Activated CD4-positive, alpha-beta T cell treated with anti-CD3 and anti-CD28 coated beads for 4 hours (primary cell): ENCODE data around the gene FASTK.

Source experiments
- DNase-seq, 2 donors: peaks; one replicate each; pipeline ENCODE4 v3.0.0-alpha.2; 2020

The FASTK gene

GRCh38 chr7:151116603-151117440 lies 36.2 kb upstream of the FASTK start:
- DNase-seq: no peak

DNA sequence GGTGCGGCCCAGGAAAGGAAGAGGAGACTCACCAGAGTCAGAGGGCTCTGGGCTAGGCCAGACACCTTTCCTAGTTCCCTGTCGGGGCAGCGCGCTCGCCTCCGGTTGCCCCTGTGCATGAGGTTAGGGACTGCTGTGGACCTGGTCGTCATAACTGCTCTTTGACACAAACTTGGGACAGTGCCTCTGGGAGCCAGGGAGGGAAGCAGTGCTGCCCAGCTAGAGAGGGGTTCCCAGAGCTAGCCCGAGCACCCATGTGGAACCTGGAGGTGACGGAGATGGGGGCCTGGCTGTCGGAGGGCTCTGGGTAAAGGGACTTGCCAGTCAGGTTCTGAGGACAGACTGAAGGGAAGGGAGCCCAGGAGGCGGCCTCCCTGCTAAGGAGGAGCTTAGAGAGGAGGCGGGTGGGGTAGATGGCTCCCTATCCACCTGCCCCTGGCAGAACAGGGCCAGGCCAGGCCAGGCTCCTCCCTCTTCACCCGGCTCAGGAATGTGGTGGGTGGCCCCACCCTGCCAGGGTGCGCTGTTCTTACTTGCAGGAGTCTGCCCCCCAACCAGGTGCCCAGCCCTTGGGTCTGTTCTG lies 35.3 kb upstream of the FASTK start:
- DNase-seq: no peak

DNA sequence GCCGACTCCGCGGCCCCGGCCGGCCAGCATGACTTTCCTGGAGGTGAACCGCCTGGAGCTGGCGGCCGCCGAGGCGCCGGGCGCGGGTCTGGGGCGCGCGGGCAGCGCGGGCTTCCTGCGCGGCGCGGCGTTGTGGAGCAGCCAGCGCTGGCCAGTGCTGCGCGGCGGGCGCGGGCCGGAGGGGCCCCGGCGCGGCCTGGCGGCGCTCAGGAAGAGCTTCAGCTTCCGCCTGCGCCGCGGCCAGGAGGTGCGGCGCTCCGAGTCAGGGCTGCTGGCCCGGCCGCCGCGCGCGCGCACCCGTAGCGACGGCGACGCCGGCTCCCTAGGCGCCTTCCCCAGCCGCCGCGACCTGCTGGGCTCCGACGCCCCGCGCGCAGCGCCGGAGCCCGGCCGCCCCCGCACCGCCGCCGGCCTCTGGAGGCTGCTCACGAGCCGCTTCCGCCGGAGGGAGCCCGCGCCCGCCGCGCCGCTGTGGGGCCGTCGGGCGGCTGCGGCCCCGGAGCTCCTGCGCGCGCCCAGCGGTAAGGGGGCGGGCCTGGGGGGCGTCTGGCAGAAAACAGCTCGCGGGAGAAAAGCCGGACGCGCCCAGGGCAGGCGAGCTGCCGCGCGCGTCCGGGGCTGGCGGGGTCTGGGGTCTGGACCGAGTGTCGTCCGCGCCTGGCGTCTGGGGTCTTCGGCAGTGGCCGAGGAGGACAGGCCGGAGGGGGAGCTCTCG lies 34.7 kb upstream of the FASTK start:
- DNase-seq: peak; percentile 18 to 31

DNA sequence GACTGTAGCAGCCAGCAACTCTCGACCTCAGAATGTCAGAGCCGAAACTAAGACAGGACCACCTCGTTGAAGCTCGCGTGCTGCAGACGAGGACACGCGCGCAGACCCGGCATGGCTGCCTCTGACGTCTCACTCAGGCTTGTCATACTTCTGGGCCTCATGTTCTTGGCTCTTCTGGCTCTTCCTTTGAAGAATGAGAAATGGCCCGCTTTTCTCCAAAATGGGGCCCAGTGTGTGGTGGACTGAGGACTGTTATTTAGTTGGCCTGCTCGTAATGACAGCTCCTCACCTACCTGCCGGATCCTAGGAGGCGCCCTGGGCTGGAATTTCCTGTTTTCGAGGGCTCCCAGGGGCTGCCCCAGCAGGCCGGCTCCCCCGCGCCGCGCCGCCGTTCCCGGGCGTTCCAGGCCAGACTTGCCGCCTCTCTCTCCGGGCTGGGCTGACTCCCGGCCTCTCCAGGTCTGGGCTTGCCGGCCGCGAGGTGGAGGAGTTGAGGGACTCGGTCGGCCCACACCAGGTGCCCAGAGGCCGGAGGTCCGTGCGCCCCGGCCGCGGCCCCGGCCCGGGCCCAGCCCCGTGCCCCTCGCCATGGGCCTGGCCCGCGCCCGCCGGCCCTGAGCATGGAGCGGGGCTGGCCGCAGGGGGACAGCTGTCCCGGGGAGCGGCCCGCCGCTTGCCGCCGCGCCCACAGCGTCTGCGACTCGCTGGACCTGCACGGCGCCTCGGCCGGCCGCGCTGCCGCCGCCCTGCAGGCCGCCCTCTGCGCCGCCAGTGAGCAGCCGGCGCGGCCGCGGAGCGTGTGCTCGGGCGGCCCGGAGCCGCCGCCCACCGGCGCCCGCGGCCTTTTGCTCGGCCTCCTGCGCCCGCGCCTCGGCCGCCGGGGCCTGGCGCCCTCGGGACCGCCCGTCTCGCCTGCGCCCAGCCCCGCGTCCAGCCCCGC lies 33.8 kb upstream of the FASTK start:
- no peak for DNase-seq

- DNase-seq: no peak
Measured at GRCh38 chr7:151113344-151114150, 32.9 kb upstream of the FASTK start.

- peak; percentile 75 to 77 for DNase-seq
Measured at GRCh38 chr7:151110941-151111645, 30.5 kb upstream of the FASTK start.

DNA sequence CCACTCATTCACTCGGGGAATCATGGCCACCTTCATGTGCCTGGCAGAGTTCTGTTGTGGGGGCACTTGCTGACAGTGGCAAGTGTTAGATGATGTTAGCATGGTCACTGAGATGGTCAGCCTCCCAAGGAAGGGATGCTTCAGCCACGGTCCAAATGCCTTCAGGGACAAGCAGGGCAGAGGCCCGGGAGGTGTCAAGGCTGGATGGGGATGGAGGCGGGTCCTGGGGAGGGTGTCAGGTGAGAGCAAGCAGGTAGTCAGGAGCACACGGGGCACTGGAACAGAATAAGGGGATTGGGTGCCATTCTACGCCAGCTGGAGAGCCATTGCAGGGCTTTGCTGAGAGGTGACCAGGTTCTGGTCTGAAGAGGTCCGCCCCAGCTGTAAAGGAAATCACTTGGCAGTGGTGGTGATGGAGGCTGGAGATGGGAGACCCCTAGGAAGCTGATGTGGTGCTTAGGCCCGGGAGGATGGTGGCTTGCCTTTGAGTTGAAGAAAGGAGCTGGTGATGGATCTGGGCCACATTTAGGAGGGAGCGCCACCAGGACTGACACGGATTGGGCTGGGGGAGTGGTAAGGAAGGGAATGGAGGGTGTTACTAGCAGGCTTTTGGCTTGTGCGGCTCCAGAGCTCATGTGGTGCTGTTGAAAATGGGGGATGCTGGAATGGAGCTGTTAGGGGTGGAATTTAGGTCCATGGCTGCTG lies 29.8 kb upstream of the FASTK start:
- DNase-seq: no peak

- DNase-seq: no peak
Measured at GRCh38 chr7:151109094-151110048, 28.8 kb upstream of the FASTK start.

GRCh38 chr7:151107882-151108281 lies 27.3 kb upstream of the FASTK start:
- DNase-seq: no peak

- no peak for DNase-seq
Measured at GRCh38 chr7:151104411-151105235, 24.0 kb upstream of the FASTK start.

DNA sequence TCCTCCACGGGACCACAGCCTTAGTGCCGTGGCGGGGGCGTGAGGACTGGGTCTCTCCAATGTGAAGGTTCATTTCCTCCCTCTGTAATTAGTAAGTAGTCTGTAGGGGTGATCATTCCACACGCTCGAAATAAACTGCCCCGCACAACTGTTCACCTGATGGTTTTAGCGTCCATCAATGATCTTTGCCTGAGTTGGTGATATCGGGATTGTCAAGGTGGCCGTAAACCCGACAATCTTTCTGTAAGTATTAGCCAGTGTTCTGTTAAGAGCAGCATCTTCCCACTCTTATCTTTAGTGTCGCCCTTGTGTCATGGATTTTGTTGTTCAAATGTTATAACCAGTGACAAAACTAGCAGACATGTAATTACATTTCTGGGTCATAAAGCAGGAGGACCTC lies 23.4 kb upstream of the FASTK start:
- DNase-seq: no peak

GRCh38 chr7:151102991-151103390 lies 22.4 kb upstream of the FASTK start:
- no peak for DNase-seq

DNA sequence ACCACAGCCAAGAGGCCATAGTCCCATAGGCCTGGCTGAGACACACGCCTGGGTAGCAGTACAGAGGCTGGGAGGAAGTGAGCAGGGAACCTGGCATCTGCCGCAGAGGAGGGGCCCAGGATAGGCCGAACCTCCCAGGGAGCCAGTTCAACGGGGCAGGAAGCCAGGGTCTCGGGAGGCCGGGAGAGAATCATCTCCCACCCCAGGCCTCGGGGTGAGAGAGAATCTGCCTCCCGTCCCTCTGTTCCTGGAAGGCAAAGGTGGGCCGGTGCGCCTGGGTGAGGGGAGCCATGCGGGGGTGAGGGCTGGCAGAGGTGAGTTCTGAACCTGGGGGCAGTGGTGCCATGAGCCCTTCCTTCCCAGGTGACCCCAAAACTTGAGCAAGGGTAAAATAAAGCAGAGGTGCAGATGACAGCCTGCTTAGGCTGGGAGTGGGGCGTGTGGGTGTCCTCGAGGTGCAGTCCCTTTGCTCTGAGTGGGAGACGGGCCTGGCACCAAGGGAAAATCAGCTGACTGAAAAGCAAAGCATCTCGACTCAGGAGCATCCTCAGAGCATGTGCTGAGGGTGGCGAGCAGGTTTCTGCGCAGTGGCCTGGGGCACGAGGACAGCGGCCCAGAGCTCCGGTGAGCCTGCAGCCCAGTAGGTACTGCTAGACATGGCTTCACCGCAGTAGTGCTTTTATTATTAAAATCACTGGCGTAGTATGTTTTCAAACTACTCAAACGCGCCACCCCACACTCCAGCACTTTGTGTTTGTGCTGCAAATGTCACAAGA lies 21.2 kb upstream of the FASTK start:
- no peak for DNase-seq

DNA sequence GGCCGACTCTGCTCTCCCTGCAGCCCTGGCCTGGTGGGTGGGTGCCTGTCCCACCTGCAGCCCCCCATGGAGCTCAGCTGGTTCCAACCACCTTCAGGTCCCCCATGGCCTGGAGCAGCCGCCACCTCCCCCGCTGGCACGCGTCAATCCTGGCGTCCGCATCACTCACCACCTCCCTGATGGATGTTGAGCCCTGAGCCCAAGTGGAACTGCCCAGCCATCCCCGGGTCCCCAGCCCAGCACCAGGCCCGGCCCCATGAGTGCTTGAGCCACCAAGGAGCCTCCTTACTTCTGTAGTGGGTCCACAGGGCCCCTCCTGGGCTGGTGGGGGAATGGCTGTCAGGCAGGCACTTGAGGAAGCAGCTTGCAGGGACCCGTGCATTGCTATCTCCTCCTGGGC lies 20.3 kb upstream of the FASTK start:
- no peak for DNase-seq

GRCh38 chr7:151099486-151100211 lies 19.0 kb upstream of the FASTK start:
- DNase-seq: no peak

- no peak for DNase-seq
Measured at GRCh38 chr7:151095828-151096475, 15.3 kb upstream of the FASTK start.
